ENCODE data around the gene PLIN5.

DNA sequence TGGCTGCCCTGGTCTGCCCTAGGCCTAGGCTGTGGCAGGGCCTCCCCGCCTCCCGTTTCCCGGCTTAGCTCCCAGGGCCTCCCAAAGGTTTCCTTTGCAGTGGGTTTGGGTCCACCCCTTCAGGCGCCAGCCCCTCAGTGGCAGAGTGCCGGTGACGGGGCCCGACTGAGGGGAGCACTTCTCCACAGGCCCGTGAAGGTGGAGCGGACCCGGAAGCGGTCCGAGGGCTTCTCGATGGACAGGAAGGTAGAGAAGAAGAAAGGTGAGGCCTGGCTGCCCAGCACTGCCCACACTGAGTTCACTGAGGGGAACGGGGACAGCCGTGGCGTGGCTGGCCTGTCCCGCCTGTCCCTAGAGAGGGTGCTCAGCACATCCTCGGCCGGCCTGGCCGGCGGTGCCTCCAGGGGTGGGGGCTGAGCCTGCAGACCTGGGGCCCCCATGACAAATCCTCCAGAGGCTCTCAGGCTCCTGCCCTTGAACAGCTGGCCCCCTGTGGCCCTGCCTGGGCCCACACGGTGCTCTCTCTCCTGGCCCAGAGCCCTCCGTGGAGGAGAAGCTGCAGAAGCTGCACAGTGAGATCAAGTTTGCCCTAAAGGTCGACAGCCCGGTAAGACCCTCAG, 37.1 kb downstream of the PLIN5 start:
- TF ChIP-seq, protein P1, sequence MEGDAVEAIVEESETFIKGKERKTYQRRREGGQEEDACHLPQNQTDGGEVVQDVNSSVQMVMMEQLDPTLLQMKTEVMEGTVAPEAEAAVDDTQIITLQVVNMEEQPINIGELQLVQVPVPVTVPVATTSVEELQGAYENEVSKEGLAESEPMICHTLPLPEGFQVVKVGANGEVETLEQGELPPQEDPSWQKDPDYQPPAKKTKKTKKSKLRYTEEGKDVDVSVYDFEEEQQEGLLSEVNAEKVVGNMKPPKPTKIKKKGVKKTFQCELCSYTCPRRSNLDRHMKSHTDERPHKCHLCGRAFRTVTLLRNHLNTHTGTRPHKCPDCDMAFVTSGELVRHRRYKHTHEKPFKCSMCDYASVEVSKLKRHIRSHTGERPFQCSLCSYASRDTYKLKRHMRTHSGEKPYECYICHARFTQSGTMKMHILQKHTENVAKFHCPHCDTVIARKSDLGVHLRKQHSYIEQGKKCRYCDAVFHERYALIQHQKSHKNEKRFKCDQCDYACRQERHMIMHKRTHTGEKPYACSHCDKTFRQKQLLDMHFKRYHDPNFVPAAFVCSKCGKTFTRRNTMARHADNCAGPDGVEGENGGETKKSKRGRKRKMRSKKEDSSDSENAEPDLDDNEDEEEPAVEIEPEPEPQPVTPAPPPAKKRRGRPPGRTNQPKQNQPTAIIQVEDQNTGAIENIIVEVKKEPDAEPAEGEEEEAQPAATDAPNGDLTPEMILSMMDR (IDR thresholded peaks at IDR 0.05 in 2 of 3, conservative IDR thresholded peaks at IDR 0.05 in 1 of 3; ENCODE audit: borderline replicate concordance in 1 of 3, insufficient read depth in 1 of 3, low read depth in 2 of 3, low read length in 2 of 3), result no peak
- TF ChIP-seq MAX (IDR thresholded peaks at IDR 0.05) (no peak), POLR2AphosphoS5 (IDR thresholded peaks at IDR 0.05; ENCODE audit: low read depth, low read length) (no peak), FOSL1 (IDR thresholded peaks at IDR 0.05; ENCODE audit: low read depth) (no peak)

Data from HCT116 (cell line).